Measurements from ENCODE around the gene SMIM3.
"Not testable (repeated sequence)": the region's sequence is repeated elsewhere in the genome, so short reads cannot be mapped to it uniquely, and the experiment has no call there.

SMIM3 gene

DNA sequence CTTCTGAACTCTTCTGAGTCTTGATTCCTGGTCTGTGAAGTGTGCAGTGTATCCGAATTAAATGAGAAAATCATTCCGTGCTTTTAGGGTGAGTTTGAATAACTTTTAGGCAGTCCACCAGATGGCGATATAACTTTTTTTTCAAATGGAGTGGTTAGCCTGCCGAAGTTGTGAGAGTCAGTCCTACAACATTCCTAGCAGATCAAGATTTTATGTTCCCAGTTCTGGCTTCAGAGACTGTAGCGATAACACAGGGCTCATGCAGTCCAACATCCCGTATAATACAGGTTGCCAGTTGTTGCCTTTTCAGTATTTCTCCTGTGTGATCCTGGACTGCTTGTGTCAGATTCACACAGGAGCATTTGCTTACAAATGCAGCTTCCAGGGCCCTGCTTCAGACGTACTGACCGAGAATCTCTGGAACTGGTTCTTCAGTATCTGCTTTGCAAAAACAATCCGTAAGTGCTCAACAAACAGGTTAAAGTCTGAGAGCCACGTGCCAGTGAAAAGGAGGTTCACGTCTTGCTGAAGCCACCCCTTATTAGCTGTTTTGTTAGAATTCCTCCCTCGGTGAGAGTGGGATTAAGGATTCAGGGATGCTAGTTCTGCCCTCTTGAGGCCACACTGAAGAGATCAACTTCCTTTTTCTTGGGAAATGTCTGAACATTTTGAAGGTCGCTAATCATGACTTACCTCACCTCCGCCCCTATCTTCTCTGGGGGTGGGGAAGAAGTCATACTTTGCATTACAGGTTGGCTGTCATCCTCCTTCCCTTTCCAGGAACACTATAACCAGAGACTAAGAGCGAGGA lies 22.8 kb downstream of the SMIM3 start:
- no peak for FAIRE-seq

DNA sequence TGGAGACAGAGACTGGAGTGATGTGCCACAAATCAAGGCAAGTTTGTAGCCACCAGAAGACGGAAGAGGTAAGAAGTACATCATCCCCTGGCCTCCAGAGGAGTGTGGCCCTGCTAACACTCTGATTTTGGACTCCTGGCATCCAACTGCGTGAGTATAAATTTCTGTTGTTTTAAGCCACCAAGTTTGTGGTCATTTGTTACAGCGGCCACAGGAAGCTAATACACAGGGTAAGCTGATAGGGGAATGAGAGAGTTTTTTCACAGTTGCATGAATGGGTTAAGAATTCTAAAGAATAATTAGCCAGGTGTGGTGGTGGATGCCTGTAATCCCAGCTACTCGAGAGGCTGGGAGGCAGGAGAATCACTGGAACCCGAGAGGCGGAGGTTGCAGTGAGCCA lies 25.8 kb downstream of the SMIM3 start:
- FAIRE-seq = no peak

DNA sequence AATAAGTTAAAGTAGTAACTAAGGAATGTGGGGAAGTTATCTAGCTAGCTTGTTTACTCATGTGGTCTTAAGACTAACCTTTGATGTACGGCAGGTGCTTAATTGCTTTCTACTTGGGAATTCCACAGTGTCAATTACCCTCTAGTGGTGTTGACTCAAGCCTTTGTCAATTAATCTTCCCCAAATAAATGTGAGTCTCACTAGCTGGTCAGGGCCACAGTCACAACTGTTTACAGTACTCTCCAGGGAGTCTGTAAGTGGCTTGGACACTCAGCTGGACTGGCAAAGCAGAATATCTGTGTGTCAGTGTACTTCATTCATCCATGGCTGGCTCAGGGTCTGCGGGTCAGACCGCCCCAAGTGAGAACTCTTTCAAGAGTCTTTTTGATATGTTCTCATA lies 30.8 kb downstream of the SMIM3 start:
- FAIRE-seq = no peak

DNA sequence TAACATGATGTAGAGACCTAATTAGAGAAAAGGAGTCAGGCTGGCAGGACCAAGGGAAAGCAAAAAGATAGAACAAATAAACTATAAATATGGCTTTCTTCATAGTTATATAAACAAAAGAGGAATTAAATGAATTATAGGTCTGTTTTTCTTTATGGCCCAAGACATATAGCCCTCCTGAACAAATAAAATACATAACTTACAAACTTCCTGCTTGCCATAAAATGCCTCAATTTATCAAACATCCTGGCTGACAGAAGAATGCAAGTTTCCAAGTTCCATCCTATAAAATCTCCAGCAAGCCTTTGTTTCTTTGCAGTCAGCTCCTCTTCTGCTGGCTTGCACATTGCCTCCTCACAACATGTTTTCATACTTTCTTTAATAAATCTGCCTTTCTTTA lies 36.5 kb downstream of the SMIM3 start:
- FAIRE-seq = no peak

DNA sequence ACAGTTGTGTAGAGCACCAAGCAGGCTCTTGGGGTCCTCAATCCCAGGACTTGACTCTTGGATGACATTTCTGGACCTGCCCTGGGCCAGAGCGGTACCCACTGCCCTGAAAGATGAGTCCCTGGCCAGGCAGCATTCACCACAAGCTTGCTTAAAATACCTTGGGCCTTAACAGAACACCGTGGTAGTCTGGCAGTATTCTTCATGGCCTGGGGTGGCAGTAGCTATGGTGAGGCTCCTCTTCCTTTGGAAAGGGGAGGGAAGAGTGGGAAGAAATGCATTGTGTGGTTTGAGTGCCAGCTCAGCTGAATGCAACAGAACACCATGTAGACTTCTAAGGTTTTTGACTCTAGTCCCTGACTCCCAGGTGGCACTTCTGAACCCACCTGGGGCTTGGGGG lies 38.4 kb downstream of the SMIM3 start:
- no peak for FAIRE-seq

DNA sequence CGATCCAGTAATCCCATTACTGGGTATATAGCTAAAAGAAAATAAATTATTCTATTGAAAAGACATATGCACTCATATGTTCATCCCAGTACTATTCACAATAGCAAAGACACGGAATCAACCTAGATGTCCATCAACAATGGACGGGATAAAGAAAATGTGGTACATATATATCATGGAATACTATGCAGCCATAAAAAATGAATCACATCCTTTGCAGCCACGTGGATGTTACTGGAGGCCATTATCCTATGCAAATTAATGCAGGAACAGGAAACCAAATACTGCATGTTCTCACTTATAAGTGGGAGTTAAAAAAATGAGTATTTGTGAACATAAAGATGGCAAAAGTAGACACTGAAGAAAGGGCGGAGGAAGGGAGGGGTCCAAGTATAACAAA lies 51.2 kb downstream of the SMIM3 start:
- no peak for FAIRE-seq

DNA sequence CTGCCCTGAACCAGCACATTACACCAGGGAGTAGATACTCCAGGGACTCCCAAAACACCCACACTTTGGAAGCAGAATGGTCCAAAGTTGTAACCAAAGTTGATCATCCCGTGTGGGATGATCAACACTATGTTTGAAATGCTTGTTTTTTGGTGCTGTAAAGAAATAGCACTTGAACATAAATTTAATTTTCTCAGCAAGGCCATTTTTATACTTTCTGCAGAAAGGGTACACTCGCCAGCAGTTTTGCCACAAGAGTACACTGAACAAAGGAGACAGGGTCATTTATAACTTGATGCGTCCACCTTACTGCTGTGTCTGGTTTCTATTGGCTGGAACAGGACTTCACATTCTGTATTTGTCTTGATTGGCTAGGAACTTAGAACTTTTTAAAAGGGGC lies 53.3 kb downstream of the SMIM3 start:
- not testable (repeated sequence) for FAIRE-seq

DNA sequence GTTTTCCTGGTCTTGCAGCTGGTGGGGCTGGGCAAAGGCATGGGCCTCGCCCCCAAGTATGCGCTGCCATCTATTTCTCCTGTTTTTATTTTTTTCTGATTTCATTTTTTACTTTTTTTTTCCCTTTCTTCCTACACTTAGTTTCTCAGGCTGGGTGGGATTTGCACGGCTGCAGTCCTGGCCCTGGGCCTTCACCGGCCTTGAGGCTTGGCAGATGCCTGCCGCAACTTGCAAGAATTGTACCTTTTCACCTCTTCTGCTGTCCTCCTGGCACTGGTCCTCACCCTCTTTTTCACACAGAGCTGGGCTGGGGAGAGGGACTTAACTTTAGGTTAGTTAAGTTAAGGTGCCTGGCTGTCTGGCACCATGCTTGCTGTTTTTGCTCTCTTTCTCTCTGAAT lies 57.5 kb downstream of the SMIM3 start:
- FAIRE-seq = no peak

DNA sequence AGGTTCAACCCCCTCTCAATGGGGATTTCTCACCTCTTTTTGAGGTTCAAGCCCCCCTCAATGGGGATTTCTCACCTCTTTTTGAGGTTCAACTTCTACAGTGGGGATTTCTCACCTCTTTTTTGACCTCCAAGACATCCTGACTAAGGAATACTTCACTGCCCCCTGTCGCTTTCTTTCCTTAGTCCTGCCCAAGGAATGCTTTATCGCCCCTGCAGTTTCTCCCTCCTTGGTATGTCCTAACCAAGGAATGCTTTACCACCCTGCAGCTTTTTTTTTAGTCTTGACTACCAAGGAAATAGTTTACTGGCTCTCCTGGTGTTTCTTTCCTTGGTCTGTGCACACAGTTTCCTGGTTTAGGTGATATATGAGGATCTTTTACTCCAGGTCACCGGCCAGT lies 58.1 kb downstream of the SMIM3 start:
- no peak for FAIRE-seq

DNA sequence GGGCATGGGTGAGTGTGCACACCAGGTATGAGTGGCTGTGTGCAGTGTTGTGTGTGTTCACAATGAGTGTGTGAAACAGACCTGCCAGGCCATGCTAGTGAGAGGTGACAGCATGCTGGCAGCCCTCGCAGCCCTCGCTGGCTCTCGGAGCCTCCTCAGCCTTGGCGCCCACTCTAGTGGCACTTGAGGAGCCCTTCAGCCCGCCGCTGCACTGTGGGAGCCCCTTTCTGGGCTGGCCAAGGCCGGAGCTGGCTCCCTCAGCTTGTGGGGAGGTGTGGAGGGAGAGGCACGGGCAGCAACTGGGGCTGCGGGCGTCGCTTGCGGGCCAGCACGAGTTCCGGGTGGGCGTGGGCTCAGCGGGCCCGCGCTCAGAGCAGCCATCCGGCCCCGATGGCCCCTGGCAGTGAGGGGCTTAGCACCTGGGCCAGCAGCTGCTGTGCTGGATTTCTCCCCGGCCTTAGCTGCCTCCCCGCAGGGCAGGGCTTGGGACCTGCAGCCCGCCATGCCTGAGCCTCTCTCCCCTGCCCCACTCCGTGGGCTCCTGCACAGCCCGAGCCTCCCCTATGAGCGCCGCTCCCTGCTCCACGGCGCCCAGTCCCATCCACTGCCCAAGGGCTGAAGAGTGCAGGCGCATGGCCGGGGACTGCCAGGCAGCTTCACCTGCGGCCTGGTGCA lies 66.8 kb downstream of the SMIM3 start:
- not testable (repeated sequence) for FAIRE-seq

DNA sequence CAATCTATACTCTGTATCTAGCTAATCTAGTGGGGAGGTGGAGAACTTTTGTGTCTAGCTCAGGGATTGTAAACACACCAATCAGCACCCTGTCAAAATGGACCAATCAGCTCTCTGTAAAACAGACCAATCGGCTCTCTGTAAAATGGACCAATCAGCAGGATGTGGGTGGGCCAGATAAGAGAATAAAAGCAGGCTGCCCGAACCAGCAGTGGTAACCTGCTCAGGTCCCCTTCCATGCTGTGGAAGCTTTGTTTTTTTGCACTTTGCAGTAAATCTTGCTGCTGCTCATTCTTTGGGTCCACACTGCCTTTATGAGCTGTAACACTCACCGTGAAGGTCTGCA lies 67.7 kb downstream of the SMIM3 start, which contains the start of gene IRGM:
TSS of gene IRGM (plus strand) at position 214 of the 346 bp plus-strand sequence. CDS start 1,603 bp downstream, outside the sequence.
- FAIRE-seq = not testable (repeated sequence)

Measured in endometrium (tissue), 2 donors.